ENCODE measurements around the gene CTNND2.
"Not testable (repeated sequence)": the region's sequence is repeated elsewhere in the genome, so short reads cannot be mapped to it uniquely, and the experiment has no call there.

The CTNND2 gene

DNA sequence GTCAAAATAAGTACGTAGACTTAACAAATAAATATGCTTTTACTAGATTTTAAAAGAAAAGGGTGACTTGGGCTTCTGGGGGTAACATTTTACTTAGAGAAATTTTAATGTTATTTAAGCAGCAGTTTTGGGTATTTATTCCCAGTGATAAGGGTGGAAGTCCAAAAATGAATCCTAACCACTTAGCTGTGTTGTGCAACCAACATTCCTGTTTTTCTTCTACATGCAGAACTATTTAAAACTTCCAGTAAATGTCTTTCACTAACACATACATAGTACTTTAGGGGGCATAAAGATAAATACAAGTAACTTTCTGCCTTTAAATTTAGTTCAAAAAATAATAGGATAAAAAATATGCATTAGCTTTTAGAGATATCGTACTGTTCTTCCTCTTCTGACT, 436.7 kb downstream of the CTNND2 start:
- no peak for DNase-seq (ENCODE audit: low spot score)

- no peak for DNase-seq (ENCODE audit: low spot score)
These were observed 444.5 kb downstream of the CTNND2 start for GRCh38 chr5:11459716-11460115.

DNA sequence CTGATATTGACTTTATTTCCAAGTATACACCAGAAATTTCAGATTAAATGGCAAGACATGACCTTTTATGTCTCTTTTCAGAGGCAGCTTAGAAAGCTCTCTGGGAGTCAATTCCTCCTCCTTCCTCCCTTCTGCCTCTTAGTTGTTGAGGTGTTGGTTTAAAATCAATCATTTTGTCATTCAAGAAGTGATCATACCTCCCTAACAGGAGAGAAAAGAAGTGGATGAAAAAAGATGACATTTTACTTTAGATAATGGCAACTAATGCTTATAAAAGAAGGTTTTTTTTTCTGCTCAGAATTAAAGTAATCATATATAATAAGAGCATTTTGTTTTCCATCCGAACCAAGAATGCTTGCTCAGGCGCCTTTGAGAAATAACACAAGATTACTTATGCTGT, 448.7 kb downstream of the CTNND2 start:
- DNase-seq (ENCODE audit: low spot score): no peak

GRCh38 chr5:11452852-11453251, 451.4 kb downstream of the CTNND2 start:
- DNase-seq (ENCODE audit: low spot score): no peak

DNA sequence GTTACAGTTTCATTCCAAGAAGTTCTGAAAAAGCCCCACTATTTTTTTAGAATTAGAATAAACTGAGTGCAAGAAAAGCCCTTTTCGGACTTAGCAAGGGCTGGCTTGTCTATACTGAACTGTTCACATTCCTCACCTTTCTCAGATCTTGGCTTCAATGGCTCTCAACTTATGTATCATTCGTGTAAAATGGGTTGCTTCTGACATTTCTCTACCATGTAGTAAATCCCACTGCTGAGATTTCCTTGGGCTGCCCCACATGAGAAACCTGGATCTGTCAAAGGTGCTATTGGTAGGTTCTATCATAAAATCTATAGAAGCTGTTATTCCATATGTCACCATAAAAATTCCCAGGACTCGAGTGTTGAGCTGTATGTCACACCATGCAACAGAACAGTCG, 454.3 kb downstream of the CTNND2 start:
- DNase-seq (ENCODE audit: low spot score): no peak

DNA sequence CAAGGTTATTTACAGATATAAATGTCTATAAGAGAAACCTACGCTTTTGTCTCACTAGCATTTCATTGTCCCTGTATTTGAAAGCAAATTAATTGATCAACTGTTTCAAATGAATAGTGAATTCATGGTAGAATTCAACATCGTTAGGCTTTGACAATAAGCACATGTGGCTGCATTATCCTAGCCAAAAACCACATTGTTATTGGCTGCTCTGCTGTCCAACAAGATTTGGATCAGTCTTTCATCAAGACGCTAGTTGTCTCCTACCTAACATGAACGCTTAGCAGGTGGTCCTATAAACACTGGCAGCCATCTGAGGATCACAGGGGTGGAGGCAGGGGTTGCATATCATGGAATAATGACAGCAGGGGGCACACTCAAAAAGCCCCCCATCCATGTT, 455.0 kb downstream of the CTNND2 start:
- no peak for DNase-seq (ENCODE audit: low spot score)

DNA sequence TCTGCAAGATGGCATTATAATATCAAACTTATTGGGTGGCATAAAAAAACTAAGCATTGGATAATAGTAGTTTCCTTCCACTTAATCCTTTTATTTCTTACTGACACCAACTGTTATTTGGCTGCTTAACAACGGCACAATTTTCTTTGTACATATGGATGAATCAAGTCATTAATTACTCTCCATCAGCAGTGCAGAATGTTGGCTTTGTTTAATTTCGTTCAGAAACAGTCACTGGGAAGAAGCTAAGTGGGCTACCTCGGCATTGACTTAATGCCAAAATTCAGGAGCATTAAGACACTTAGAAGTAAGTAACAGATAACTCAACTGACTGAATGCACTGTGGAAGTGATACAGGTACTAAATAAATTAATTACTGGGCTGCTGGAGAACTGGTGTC, 460.4 kb downstream of the CTNND2 start:
- no peak for DNase-seq (ENCODE audit: low spot score)

DNA sequence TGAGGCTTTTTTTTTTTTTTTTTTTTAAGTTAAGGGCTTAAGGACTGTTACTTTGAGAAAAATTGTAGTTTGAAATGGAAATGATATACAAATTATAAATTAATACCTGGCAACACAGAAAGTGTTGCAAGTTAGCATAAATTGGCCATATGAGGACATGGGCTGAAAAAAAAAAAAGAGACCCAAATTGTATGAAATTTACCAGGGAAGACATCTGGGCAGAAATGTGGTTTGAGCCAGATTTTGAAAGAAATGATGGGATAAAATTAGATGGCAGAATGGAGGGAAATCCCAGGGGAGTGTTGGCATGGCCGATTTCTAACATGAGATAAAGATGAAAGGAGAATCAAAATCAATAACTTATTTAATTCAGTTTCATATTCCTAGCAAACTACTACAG, 472.1 kb downstream of the CTNND2 start:
- no peak for DNase-seq (ENCODE audit: low spot score)

DNA sequence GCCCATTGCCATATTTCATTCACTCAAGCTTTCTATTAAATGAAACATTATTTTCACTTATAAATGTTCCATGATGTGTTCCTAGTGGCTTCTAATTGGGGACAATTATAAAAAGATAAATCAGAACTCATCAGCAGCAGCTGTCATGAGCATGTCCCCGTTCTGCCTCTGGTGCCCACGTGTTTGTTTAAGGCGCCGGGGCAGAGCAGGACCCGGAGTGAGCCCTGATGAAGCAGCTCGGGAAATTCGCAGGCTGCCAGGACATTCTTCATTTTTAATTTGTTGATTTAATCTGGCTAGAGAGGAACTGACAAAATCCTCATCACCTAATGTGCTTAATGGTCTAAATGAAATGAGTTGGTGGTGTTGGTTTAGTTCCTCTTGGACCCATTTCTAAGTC, 475.0 kb downstream of the CTNND2 start:
- DNase-seq (ENCODE audit: low spot score): no peak

- DNase-seq (ENCODE audit: low spot score): no peak
These were observed 476.7 kb downstream of the CTNND2 start for GRCh38 chr5:11427569-11427968.

DNA sequence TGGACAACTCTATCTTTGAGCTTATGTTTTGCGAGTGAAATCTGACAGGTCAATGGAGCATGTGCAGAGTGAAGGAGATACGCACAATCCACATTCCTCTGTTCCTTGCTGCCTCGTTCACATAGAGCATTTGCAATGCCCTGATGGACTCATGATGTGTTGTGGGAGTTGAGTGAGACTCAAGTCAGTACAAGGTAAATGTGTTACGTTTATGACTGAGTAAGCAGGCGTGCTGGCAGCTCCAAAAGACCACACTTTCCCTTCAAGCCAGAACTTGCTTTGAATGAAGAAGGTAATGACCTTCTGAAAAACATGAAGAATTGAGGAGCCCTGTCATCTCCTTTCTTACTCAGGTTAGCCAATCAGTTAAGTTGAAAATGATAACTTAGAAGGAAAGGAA, 477.8 kb downstream of the CTNND2 start:
- DNase-seq (ENCODE audit: low spot score): no peak

DNA sequence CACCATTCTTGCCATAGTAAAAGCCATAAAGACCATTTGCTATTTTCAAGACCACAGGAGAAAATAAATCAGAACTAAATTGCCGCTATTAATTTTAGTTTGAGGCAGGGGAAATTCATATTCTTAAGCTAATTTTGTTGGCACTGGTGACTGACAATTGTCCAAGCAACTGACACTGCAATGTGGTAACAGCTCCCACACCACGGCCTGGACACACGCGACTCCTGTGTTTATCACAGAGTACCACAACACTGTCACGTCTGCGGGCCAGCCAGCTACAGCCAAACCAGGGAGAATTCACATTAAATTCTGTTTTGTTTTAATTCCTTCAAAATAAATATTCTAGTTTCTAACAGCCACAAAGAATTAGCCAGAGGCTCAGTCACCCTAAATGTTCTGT, 481.9 kb downstream of the CTNND2 start:
- no peak for DNase-seq (ENCODE audit: low spot score)

DNA sequence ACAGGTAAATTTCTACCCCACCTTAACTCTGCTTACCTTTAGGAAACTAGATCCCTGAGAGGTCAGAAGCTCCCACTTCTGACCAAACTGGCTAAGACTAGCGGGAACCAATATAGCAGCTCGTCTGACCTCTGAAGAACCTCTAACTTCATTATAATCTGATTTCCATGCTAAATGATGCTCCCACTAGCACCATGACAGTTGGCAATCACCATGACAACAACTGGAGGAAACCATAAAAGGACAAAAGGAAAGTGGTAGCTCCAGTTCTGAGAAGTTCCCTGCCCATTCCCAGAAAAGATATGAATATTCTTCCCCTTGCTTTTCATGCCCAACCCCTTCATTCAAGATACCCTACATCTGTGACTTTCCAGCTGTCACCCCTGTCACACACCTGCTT, 483.3 kb downstream of the CTNND2 start:
- DNase-seq (ENCODE audit: low spot score): no peak

GRCh38 chr5:11415751-11416150, 488.5 kb downstream of the CTNND2 start:
- DNase-seq (ENCODE audit: low spot score): no peak

GRCh38 chr5:11414732-11415131, 489.5 kb downstream of the CTNND2 start:
- DNase-seq (ENCODE audit: low spot score): not testable (repeated sequence)

DNA sequence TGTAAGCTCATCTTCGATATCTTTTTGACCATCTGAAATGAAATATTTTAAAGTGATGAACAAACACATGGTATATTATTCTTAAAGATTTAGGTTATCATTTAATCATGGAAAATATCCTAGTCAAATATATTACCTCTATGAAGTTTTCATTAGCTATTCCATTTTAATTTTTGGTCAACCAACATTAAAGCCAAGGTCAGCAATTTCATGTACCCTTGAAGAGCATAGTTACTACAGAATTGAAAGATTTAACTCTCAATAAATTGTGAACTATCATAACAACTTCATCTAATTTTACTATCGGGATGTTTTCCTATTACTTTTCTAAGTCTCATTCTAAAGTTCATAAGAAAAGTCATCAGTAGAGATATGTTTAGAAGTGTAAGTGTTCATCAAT, 492.6 kb downstream of the CTNND2 start:
- DNase-seq (ENCODE audit: low spot score): no peak

DNA sequence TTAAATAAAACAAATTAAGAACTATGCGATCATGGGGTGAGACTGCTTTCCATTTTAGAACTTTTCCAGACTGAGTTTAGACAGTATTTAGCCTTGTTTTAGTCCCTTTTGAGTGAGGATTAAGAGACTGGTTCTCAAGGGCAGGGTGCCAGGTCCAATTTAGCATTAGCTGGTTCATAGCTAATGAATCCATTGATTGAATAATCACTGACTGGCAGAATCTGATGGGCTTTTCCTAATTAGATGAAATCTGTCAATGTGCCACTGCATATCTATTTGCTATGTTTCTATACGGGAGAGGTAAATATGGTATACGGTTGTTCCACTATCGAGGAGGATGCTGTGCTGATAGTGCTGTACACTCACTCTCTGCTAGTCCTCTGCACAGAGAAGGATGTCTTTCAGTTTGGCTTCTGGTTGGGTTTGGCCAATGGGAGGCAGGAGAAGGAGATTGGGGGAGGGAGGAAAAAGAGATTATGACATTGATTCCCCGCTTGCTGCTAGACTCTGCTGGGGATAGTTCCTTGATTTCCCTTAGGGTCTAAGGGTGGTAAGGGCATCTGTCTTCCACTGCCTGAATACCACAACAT, 496.6 kb downstream of the CTNND2 start:
- DNase-seq (ENCODE audit: low spot score): no peak

DNA sequence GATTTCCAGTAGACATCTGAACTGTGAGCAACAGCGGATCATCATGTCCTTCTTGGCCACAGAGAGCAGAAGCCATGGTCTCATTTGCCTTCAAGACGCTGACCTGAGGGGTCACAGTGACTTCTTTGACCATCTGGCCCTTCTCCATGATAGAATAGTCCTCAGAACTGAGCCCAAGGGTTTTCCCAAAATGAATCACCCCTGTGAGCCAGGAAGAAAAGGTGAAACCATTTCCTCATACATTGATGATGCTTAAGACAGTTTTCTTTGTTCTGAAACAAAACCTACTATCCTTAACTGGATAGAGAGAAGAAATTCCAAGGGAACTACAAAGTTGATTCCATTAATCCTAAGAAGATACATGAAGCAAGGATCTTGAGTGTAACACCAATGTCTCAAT, 503.9 kb downstream of the CTNND2 start:
- no peak for DNase-seq (ENCODE audit: low spot score)

GRCh38 chr5:11398728-11399127, 505.5 kb downstream of the CTNND2 start:
- no peak for DNase-seq (ENCODE audit: low spot score)

DNA sequence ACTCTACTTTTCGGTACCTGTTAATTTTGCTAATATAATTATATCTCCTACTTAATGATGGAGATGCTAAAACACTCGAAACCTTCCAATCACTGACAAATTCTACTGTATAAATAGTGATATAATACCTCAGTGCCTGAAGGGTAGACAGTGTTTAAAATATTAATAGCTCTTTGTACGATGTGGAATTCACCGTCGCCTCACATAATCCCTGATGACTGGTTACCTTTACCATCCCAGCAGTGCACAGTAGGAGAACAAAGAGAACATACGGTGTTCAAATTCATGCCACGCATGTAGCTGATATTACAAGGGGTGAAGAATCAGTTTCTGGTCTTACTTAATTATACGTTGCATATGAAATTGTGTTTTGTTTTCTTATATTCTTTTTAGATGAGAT, 506.7 kb downstream of the CTNND2 start:
- DNase-seq (ENCODE audit: low spot score): no peak

DNA sequence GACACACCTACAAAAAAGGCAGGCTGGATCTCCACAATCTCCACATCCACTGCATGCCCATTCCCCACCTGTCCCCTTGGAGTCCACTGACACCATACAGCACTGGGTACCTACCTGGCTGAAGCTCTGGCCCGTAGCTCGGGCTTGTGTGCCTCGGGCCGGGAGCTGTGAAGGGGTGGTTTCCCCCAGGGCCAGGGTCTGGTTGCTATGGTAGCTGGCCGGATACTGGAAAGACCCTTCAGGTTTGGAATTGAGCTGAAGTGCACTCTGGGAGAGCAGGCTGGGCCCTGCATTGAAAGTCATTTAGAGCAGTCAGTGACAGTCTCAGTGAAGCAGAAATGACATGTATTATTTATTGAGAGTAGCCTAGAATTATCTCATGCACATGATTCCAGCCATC, 507.3 kb downstream of the CTNND2 start:
- no peak for DNase-seq (ENCODE audit: low spot score)

DNA sequence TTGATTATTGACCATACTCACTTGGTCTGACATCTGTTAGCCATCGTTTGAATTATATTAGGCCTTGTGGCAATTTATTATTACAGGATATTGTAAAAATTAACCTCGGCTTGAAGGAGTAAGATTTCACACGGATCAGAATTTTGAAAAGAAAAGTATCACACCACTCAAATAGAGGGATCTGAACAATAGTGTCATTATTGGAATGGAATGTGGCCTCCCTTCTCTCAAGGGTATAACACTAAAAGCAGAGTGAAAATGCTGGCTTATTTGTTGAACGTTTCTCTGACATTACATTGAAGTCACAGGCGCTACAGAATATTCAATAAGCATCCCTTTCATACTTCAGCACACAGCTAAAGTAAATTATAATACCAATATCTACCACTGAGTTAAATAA, 509.3 kb downstream of the CTNND2 start:
- no peak for DNase-seq (ENCODE audit: low spot score)

DNA sequence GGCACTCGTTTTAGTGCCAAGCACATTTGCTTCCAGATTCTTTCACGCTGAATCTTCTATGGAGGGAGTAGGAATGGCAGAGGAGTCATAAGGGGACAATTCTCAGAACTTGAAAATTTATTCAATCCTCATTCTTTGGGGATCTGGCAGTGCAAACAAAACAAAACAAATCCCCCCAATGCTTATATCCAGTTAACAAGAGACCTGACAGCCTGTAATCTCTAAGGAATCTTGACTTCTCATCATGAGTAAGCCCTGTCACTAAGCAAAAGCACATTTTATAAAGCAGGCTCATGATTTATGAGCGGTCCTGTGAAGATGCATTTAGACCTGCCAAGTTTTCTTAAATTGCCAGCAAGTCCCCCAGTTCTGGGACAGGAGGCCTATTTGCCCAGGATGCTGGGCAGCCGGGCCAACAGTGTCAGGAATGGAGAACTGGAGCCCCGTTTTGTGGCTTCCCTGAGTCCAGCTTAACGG, 513.9 kb downstream of the CTNND2 start:
- no peak for DNase-seq (ENCODE audit: low spot score)

- no peak for DNase-seq (ENCODE audit: low spot score)
These were observed 516.9 kb downstream of the CTNND2 start for GRCh38 chr5:11387382-11387781.

DNA sequence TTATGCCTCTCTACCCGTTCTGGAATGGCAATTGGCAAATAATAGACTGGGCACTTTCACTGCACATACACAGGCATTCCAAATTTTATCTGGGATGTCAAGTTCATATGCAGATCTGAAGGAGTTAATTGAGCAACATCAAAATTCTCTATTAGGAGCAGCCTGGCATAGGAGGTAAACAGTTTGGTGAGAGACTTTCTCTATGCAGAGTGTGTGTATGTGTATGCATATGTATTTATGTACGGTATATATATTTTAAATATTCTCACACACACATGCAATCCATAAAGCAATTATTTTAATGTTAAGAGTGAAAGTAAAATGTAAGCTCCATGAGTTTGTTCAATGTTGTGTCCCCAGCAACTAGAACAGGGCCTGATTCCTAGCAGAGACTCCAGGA, 517.8 kb downstream of the CTNND2 start:
- DNase-seq (ENCODE audit: low spot score): no peak
